Measurements from ENCODE around the gene CHRNE. TPM values are rescaled to one million over a fixed set of nuclear protein-coding genes. Genes with fewer than 3 reads are reported as not detected.

CHRNE gene
- total and polyA plus RNA-seq, 2 of the 13 experiments (the other 11 are each of a cell fraction or from before 2014, with no cell fraction given): 0.53 to 0.59 TPM

- TF ChIP-seq GABPB1 (CRISPR knock-in tag; IDR thresholded peaks at IDR 0.05) (peak; percentile 44; the same call in 1 of the 2 replicates), IRX3 (CRISPR knock-in tag; IDR thresholded peaks at IDR 0.05; ENCODE audit: borderline replicate concordance, low read depth) (no peak), DPF2 (CRISPR knock-in tag; IDR thresholded peaks at IDR 0.05; ENCODE audit: borderline replicate concordance, low read depth) (no peak), PRDM4 (CRISPR knock-in tag; IDR thresholded peaks at IDR 0.05; ENCODE audit: borderline replicate concordance) (no peak), ZNF503 (CRISPR knock-in tag; IDR thresholded peaks at IDR 0.05) (no peak), ZSCAN25 (CRISPR knock-in tag; IDR thresholded peaks at IDR 0.05) (peak; percentile 57; the same call in 1 of the 2 replicates), ZNF530 (CRISPR knock-in tag; IDR thresholded peaks at IDR 0.05; ENCODE audit: low read depth) (0 out of 2 replicates have a peak, but pooled peaks have one; percentile 8), GATAD1 (CRISPR knock-in tag; IDR thresholded peaks at IDR 0.05) (peak; percentile 79; the same call in 1 of the 2 replicates), KMT2B (CRISPR knock-in tag; IDR thresholded peaks at IDR 0.05) (0 out of 2 replicates have a peak, but pooled peaks have one; percentile 40), ZNF598 (CRISPR knock-in tag; IDR thresholded peaks at IDR 0.05; ENCODE audit: borderline replicate concordance) (peak; percentile 48; the same call in 1 of the 2 replicates), ZNF446 (CRISPR knock-in tag; IDR thresholded peaks at IDR 0.05) (no peak), ZNF772 (CRISPR knock-in tag; IDR thresholded peaks at IDR 0.05) (0 out of 2 replicates have a peak, but pooled peaks have one; percentile 9), HES4 (CRISPR knock-in tag; IDR thresholded peaks at IDR 0.05; ENCODE audit: borderline replicate concordance) (0 out of 2 replicates have a peak, but pooled peaks have one; percentile 19), NFYB (CRISPR knock-in tag; IDR thresholded peaks at IDR 0.05) (no peak), ZNF747 (CRISPR knock-in tag; IDR thresholded peaks at IDR 0.05; ENCODE audit: borderline replicate concordance) (0 out of 2 replicates have a peak, but pooled peaks have one; percentile 38)
These were observed 37.8 kb upstream of the CHRNE start (continued) for GRCh38 chr17:4940555-4941318.
